Right renal cortex interstitium (tissue), 3 donors: Measurements from ENCODE around the gene APOL5. TPM values are rescaled to one million over a fixed set of nuclear protein-coding genes. Genes with fewer than 3 reads are reported as not detected.
"Not testable (repeated sequence)": the region's sequence is repeated elsewhere in the genome, so short reads cannot be mapped to it uniquely, and the experiment has no call there.

Experiments used
- DNase-seq, 3 donors: peaks; one replicate each; pipeline ENCODE4 v3.0.0-alpha.2; 2013; ENCODE audit warnings: low read depth in 3 of 3, low spot score in 2 of 3
- polyA plus RNA-seq, 3 donors: library from polyadenylated mRNA; unstranded; fragments of 120-200 nt; gene quantifications; one replicate each; pipeline ENCODE4 v1.2.1, GENCODE V29; 2013; ENCODE audit not compliant: insufficient read length in 3 of 3

The APOL5 gene
- polyA plus RNA-seq, 3 donors, result 0.17 TPM; not detected in 2

DNA sequence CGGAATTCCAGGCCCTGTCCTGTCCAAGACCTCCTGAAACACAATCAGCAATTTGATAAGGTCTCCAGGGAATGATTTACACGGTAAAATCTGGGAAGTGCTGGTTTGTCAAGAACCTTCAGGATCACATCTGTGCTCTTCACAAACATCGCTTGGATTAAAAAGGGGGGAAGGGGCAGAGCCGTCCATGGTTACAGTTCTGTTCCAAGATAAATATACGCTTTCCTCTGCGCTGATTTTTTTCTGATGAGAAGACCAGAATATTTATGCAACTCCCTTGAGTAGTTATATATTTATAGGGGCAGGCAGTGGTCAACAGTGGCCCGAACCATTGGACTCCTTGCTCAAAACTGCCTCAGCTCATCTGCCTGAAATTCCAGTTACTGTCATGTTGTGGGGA lies 9.2 kb upstream of the APOL5 start:
- no peak for DNase-seq

DNA sequence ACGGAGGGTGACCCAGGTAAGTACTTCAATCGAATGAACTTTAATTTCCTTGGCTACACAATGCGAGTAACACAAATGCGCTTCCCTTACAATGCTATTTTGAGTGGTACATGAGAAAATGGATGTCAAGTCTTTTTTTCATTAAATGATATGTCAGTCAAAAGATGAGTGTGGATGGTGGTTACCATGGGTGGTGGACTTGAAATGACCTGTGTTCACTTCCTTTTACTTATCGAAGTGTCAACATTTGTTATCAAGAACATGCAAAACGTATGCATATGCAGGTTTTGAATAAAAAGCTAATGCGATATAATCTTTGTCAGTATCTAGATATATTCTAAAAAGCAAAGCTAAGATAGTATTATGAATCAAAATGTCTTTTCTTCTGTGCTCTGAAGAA lies 8.8 kb upstream of the APOL5 start:
- no peak for DNase-seq

DNA sequence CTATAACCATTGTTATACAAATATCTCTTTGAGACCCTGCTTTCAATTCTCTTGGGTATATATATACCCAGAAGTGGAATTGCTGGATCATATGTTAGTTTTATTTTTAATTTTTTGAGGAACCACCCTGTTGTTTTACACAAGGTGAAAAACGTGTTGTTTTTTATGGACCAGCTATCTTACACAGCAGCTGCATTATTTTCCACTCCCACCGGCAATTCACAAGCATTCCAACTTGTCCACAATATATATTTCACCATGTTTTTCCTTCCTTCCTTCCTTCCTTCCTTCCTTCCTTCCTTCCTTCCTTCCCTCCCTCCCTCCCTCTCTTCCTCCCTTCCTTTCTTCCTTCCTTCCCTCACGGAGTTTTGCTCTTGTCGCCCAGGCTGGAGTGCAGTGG lies 6.3 kb upstream of the APOL5 start:
- DNase-seq, result no peak

DNA sequence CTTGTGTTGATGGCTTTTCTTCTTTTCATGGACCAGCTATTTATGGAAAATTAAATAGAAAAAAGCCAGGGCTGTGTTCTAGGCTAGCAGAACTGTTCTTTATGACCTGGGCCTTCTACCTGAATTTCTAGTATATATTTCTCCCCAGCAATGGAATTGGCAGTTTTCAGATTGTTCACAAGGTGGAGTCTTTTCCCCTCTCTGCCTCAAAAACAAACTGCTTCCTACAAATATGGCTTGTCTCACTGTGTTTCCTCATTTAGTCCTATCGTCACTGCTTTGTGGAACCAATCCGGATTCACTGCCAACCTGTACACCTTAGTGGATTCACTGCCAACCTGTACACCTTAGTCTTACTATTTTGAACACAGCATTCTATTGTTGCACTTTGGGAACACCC lies 5.0 kb upstream of the APOL5 start:
- no peak for DNase-seq

DNA sequence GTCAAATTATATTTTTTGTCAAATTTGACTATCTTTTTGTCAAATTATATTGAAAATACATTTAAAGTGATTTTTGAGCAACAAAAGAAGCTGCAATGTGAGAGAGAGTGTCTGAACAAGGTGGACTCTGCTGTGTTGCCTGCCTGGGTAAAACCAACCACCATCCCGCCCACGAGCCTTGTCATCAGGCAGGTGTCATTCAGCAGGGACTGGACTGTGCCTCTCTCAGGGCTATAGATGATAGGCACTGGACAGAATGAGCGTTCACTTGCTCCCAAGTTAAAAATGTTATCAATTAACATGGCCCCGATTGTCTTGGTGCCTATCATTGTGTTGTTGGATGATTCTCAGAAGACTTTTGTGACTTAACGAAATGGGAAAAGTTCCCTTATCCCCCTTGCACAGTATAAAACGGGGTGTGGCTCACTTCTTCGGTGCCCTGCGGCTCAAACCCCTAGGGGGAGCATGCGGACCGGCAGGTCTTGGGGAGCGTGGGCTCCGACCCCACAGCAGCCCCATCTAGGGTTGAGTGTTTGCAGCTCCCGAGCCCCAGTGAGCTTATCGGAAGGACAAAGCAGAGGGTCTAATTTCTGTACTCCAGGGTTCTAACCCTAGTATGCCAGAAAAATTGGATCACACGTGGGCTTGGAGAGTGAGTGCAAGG lies 1.7 kb downstream of the APOL5 start:
- DNase-seq, result no peak

DNA sequence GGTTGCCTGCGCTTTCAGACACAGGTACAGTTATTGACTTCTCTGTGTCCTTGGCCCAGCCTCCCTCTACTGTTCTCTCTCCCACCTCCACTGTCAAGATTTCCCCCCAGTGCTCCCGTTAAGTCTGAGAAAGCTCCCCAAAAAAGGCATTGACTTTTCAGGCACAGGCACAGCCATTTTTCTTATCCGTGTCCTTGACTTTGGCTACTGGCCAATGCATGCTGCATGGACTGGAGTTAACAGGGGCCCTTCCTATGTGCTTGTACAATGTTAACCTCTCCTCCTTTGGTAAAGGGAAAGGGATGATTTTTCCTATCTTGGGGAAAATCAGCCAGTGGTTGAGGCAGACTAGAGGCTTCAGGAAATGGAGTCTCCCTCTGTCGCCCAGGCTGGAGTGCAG lies 4.3 kb downstream of the APOL5 start:
- DNase-seq, result no peak

DNA sequence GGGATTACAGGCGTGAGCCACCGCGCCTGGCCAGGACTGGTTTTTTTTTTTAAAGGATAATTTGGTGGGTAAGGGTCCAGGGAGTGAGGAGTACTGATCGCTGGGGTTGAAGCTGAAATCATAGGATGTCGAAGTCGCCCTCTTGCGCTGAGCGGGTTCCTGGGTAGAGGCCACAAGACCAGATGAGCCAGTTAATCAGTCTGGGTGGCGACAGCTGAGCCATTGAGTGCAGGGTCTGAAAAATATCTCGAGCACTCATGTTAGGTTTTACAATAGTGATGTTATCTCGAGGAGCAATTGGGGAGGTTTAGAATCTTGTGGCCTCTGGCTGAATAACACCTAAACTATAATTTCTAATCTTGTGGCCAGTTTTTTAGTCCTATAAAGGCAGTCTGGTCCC lies 7.8 kb downstream of the APOL5 start:
- no peak for DNase-seq

DNA sequence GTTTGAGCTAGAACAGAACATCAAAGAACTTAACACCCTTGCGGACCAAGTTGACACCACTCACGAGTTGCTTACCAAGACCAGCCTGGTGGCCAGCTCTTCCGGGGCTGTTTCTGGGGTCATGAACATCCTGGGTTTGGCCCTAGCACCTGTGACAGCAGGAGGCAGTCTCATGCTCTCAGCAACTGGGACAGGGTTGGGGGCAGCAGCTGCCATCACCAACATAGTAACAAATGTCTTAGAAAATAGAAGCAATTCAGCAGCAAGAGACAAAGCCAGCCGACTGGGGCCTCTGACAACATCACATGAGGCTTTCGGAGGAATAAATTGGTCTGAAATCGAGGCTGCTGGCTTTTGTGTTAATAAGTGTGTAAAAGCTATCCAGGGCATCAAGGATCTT lies 8.7 kb downstream of the APOL5 start:
- DNase-seq, result no peak

DNA sequence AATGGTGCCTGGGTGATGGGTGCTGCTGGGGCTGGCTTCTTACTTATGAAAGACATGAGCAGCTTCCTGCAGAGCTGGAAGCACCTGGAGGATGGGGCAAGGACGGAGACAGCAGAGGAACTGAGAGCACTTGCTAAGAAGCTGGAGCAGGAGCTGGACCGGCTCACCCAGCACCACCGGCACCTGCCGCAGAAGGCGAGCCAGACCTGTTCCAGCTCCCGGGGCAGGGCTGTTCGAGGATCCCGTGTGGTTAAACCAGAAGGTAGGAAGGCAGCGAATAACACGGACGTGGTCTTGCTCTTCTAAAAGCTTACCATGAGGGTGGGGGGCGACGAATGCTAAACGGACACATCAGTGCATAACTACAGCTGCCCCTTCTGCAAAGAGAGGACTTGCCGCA lies 9.3 kb downstream of the APOL5 start:
- no peak for DNase-seq

DNA sequence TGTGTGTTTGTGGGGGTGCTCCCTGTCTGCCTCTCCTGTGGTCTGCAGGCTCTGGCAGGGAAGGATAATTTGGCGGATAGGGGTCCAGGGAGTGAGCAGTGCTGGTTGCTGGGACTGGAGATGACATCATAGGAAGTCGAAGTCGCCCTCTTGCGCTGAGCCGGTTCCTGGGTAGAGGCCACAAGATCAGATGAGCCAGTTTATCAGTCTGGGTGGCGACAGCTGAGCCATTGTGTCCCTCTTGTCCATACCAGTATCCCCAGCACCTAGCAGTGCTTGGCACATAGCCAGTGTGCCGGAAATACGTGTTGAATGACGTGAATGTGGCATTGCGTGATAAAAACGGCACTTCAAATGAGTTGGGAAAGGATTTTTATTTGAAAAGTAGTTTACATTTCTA lies 9.8 kb downstream of the APOL5 start:
- no peak for DNase-seq

DNA sequence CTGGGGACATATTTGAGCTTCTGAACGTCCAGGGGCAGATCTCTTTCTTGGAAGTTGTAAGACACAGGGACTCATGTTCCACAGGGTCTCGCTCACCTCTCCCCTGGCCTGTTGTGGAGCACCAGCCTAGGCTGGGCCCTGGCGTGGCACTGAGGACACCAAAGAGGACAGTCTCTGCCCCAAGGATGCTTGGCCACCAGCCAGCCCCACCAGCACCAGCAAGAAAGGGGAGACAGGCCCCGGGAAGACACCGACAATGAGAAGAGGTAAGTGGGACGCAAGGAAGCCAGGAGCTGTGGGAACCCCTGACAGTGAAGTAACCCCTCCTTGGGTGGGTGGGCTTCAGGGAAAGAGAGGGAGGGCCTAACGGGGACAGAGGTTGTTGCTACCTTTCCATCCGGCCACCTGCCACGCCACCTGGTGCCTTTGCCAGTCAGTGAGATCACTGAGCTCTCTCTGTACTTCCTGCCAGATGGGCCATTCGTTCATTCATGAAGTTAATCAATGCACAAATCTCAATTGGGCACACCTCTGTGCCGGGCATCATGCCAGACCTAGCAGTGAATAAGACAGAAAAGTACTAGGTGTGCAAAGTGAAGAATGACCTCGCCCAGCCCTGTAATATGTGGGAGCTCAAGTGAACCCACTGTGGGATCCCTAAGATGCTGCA lies 11.1 kb downstream of the APOL5 start:
- DNase-seq, result no peak

DNA sequence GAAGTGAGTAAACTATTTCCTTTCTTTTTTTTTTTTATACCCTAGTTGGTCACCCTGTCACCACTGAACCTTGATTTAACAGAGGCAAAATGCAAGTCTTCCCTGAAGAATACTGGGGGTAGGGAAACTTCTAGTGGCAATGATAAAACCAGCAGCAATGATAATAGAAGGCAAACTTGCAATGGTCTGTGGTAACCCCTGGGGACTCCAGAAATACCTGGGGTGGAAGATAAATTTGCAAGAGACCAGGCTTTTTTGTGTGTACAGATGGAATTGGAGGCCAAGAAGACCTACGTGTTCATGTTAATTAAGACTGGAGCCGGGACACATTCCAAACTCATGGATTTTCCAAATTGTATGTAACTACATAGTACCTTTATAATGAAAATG lies 11.6 kb downstream of the APOL5 start:
- DNase-seq, result no peak

DNA sequence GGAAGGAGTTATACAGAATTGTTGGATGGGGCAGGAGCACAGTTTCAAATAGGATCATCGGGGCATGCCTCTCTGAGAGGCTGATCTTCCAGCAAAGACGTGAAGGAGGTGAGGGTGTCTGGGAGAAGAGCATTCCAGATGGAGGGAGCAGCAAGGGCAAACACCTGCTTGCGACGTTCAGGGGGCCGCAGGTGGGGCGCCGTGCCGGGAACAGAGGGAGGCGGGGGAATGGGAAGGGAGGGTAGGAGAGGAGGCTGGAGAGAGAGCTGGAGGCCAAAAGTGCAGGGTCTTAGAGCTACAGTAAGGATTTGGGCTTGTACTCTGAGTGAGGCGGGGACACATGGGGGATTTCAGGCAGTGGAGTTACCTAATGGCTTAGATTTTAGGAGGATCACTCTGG lies 13.6 kb downstream of the APOL5 start:
- no peak for DNase-seq

DNA sequence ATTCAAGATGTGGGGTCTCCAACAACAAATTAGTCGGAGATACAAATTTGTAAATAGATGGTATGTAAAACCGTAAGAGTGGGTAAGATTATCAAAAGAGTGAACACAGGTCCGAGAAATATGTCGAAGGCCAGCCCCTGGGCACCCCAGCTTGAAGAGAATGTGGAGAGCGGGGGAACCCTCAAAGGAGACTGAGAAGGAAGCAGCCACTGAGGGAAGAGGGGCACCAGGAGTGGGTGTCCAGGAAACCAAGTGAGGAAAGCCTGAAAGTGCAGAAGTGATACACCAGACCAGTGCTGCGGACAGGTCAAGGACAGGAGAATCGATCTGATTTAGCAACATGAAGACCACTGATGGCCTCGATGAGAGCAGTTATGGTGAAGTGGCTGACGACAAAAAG lies 14.4 kb downstream of the APOL5 start:
- DNase-seq, result no peak

DNA sequence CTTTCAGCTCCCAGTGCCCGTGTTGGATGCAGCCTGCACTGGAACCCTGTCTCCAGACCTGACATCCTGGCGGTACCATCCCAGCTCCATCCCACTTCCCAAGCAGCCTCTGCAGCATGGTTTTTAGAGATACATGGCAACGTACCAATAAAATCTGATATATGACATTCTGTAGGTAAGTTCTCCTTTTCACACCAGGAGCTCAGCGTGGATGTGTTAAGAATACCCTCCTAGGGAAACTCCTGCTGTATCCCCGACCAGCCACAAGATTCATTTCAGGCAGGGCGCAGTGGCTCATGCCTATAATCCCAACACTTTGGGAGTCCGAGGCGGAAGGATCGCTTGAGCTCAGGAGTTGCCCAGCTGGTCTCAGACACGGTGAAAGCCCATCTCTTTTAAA lies 15.4 kb downstream of the APOL5 start:
- DNase-seq, result no peak

DNA sequence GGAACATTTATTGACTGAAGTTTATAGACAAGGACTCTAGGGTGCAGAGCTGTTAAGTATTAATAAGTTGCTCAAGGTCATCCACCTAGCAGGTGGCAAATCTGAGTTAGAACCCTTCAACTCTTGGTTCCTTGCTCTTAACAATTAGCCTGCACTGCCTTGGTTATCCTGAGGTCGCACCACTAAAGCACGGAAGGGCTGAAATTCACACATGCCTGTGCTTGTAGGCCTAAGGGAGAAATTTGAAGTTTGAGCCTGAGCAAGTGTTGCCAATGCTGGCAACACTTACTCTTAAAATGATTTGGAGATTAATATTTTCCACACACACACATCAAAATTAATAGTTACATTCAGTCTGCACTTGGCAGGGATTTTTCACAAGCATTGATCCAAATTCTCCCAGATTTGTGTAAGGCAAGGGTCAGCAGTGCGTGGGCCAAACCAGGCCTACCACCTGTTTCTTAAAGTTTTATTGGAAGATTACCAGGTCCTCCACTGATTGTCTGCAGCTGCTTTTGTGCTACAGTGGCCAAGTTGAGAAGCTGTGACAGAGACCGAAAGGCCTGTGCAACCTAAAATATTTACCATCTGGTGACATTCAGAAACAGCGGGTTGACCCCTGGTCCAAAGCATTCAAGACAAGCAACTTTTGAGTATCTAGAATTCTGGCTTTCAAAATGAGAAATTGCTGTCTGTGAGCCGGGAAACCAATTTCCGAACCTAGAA lies 16.3 kb downstream of the APOL5 start:
- DNase-seq, result no peak

DNA sequence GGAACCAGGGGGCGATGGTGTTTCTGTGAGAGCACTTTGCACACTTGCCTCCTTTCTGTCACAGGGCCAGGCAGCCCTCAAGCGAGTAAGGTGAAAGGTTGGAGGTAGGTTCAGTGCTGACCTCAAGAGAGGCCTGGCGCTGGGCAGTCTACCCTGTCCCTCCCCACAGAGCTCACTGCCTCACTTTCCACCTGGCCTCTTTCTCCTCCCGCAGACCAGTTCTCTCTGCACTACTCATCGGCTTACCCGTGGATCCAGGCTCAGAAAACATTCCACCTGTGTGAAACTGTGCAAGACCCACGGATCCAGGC lies 16.8 kb downstream of the APOL5 start:
- no peak for DNase-seq

DNA sequence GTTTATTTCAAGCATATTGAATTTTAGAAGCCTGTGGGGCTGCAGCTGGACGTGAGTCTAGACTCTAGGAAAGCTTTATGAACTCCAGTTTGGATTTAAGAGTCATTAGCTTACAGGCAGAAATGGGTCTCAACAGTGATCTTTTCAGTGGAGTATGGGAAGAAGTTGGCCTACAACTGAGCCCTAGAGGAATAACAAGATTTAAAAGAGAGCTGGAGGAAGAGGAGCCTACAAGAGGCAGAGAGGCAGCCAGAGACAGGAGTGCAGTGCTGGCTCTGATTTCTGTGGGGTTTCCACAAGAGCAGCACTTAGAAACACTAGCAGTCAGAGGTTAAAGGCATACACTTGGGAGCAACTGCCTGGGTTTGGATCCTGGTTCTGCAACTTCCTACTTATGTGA lies 17.9 kb downstream of the APOL5 start:
- DNase-seq, result no peak

DNA sequence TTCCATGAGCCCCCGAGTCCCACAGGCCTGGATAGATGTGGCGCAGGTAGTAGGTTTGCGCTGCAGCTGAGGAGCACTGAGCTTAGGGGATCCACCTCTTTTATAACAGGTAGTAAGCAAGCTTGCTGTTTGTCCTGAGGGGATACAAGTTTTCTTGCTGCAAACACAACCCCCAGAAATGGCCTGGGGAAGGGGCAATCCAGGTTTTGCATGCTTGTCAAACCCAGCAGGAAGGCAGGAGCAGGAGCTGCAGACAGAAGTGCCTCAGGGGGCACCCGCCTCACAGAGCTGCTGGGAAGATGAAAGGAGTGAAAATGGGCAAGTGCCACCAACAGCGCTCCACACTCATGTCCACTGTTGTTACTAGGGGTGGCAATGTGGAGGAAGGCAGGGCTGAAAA lies 18.5 kb downstream of the APOL5 start:
- DNase-seq, result no peak

DNA sequence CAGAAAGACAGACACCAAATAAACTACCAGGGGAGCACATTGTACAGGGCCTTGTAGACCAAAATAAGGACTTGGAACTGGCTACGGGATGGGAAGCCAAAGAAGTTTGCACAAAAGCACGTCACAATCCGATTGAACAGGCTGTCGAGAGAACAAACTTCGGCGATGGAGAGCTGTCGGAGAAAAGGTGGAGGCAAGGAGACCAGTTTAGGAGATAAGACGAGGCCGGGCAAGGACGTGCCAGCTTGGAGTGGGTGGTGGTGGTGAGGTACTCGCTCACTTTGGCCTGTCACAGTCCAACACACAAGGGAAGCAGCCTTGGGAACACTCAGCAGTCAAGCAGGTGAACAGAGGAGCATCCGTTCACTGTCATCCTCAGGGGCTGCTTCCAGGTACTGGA lies 19.0 kb downstream of the APOL5 start:
- DNase-seq, result no peak

DNA sequence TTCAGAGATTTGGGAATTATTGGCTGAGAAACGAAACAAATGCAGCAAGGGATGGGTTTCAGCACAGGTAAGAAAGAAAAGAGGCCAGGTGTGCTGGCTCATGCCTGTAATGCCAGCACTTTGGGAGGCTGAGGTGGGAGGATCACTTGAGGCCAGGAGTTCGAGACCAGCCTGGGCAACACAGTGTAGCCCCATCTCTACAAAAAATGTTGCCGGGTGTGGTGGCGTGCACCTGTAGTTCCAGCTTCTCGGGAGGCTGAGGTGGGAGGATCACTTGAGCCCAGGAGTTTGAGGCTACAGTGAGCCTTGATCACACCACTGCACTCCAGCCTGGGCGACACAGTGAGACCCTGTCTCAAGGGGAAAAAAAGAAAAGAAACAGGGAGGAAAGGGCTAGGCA lies 20.2 kb downstream of the APOL5 start:
- not testable (repeated sequence) for DNase-seq
